Fibroblast of skin of scalp (primary cell): Measurements from ENCODE around the gene TPSD1. TPM values are rescaled to one million over a fixed set of nuclear protein-coding genes. Genes with fewer than 3 reads are reported as not detected.
"Not testable (repeated sequence)": the region's sequence is repeated elsewhere in the genome, so short reads cannot be mapped to it uniquely, and the experiment has no call there.

Experiments
- DNase-seq: peaks from one replicate; pipeline ENCODE4 v3.0.0-alpha.2; 2013
- polyA plus RNA-seq, 2 experiments: library from polyadenylated mRNA; unstranded; fragments of 120-200 nt; gene quantifications; one replicate each; pipeline ENCODE4 v1.2.1, GENCODE V29; 2013; ENCODE audit not compliant: insufficient read length in 2 of 2

Gene TPSD1
- polyA plus RNA-seq (2013, experiment 1 of 2; ENCODE audit: insufficient read length) = not detected
- polyA plus RNA-seq (2013, experiment 2 of 2; ENCODE audit: insufficient read length) = not detected

- not testable (repeated sequence) for DNase-seq
Measured at GRCh38 chr16:1255276-1256122, at the start of gene TPSD1. Gene TPSD1, plus strand, starts transcription at chr16:1256069. Its CDS starts 212 bp downstream, at chr16:1256281.

GRCh38 chr16:1206326-1206725 lies 49.5 kb upstream of the TPSD1 start:
- DNase-seq = no peak

GRCh38 chr16:1206786-1207185 lies 49.1 kb upstream of the TPSD1 start:
- no peak for DNase-seq

- DNase-seq = no peak
Measured at GRCh38 chr16:1208239-1208830, 47.5 kb upstream of the TPSD1 start.

- DNase-seq = no peak
Measured at GRCh38 chr16:1209081-1209480, 46.8 kb upstream of the TPSD1 start.

GRCh38 chr16:1210461-1210860 lies 45.4 kb upstream of the TPSD1 start:
- no peak for DNase-seq

GRCh38 chr16:1211451-1212268 lies 44.2 kb upstream of the TPSD1 start:
- no peak for DNase-seq

GRCh38 chr16:1212616-1213194 lies 43.2 kb upstream of the TPSD1 start:
- DNase-seq = no peak

- no peak for DNase-seq
Measured at GRCh38 chr16:1213231-1213630, 42.6 kb upstream of the TPSD1 start.

GRCh38 chr16:1213796-1214372 lies 42.0 kb upstream of the TPSD1 start:
- DNase-seq = no peak

- DNase-seq = no peak
Measured at GRCh38 chr16:1214719-1215118, 41.1 kb upstream of the TPSD1 start.

GRCh38 chr16:1215574-1216295 lies 40.1 kb upstream of the TPSD1 start:
- no peak for DNase-seq

- DNase-seq = no peak
Measured at GRCh38 chr16:1216296-1216619, 39.6 kb upstream of the TPSD1 start.

- DNase-seq = no peak
Measured at GRCh38 chr16:1216681-1217400, 39.0 kb upstream of the TPSD1 start.

- DNase-seq = no peak
Measured at GRCh38 chr16:1217526-1217925, 38.3 kb upstream of the TPSD1 start.

GRCh38 chr16:1218061-1218929 lies 37.6 kb upstream of the TPSD1 start:
- no peak for DNase-seq

- DNase-seq = no peak
Measured at GRCh38 chr16:1218930-1219611, 36.8 kb upstream of the TPSD1 start.

- DNase-seq = no peak
Measured at GRCh38 chr16:1220098-1220728, 35.7 kb upstream of the TPSD1 start.
